K562 (cell line): ENCODE results near the gene CUL9.

Source experiments
- CHCHD3 ChIP-seq: fragments of 250-450 bp; sonication (Bioruptor Pico); IDR thresholded peaks from 2 replicates; pipeline ENCODE4 v2.1.2; 2022; ENCODE audit warnings: mild to moderate bottlenecking
- CREB1 ChIP-seq, 2 experiments: sonication (generic) in 1 of 2; formaldehyde crosslinking in 1 of 2; IDR thresholded peaks; 2 replicates each; pipeline versions ENCODE4 v1.6.1 to v1.8.0; 2012 to 2022; ENCODE audit warnings: inconsistent platforms in 1 of 2, mild to moderate bottlenecking in 1 of 2, missing genetic modification reagents in 1 of 2, moderate library complexity in 1 of 2
- CREBBP ChIP-seq: IDR thresholded peaks from one replicate; pipeline ENCODE4 v1.6.1; 2012; ENCODE audit warnings: low read depth, mild to moderate bottlenecking, control low read depth, inconsistent platforms, low read length
- E2F6 ChIP-seq, 2 experiments: IDR thresholded peaks; 2 replicates each; pipeline ENCODE4 v1.6.1; 2011; ENCODE audit warnings: borderline replicate concordance in 1 of 2, control low read depth in 1 of 2, low read depth in 1 of 2, low read length in 1 of 2, mild to moderate bottlenecking in 1 of 2, mixed read lengths in 1 of 2, moderate library complexity in 1 of 2; ENCODE audit not compliant: insufficient read depth in 1 of 2, insufficient read length in 1 of 2, poor library complexity in 1 of 2, severe bottlenecking in 1 of 2; ENCODE audit errors: extremely low read depth in 1 of 2
- TRIM28 ChIP-seq: fragments of 450-650 bp; IDR thresholded peaks from 2 replicates; pipeline ENCODE4 v1.6.1; 2017
- ZNF274 ChIP-seq: IDR thresholded peaks from 2 replicates; pipeline ENCODE4 v1.6.1; 2011; ENCODE audit warnings: low read depth, mild to moderate bottlenecking, low read length, moderate library complexity, borderline replicate concordance
- ZNF584 ChIP-seq: fragments of 200-800 bp; sonication (Bioruptor generic); IDR thresholded peaks from 2 replicates; pipeline ENCODE4 v1.6.1; 2016; ENCODE audit warnings: low read depth, mild to moderate bottlenecking, missing genetic modification characterization, missing compliant biosample characterization
- TF ChIP-seq, protein P1 (sequence below), 3 experiments: IDR thresholded peaks in 2 of 3; conservative IDR thresholded peaks in 1 of 3; 2 replicates each; pipeline ENCODE4 v1.5.1; 2011 to 2012; ENCODE audit warnings: low read length in 3 of 3, mild to moderate bottlenecking in 3 of 3, control low read depth in 2 of 3, improper control_type of control experiment in 1 of 3, inconsistent platforms in 1 of 3, low read depth in 1 of 3, mixed read lengths in 1 of 3, moderate library complexity in 1 of 3; ENCODE audit not compliant: insufficient read depth in 2 of 3

DNA sequence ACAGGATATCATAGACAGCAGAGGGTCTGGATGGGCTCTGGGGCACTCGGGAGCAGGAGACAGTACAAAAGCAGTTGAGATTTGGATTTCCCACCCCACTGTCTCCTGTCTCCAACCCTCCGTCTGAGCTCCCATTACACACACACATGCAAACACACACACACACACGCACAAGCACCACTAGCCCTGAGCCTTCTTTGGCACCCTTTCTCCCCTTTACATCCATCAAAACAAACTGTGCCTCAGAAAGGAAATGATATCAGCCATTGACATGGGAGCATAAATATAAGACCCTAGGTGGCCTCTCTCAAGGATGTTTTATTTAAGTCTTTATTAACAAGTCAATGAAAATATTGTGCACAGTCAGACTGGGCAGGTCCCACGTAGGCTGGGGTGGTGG, 78.8 kb downstream of the CUL9 start:
- TF ChIP-seq CREB1 (IDR thresholded peaks at IDR 0.05) (no peak), CREB1 (CRISPR knock-in tag; IDR thresholded peaks at IDR 0.05) (no peak), CHCHD3 (CRISPR knock-in tag) (no peak), ZNF584 (CRISPR knock-in tag) (no peak), CREBBP (no peak), ZNF274 (no peak), TRIM28 (no peak), E2F6 (IDR thresholded peaks at IDR 0.05; ENCODE audit: borderline replicate concordance in 1 of 2, extremely low read depth in 1 of 2, insufficient read depth in 1 of 2, insufficient read length in 1 of 2, low read depth in 1 of 2, low read length in 1 of 2, poor library complexity in 1 of 2, severe bottlenecking in 1 of 2) (no peak)
- TF ChIP-seq, protein P1, sequence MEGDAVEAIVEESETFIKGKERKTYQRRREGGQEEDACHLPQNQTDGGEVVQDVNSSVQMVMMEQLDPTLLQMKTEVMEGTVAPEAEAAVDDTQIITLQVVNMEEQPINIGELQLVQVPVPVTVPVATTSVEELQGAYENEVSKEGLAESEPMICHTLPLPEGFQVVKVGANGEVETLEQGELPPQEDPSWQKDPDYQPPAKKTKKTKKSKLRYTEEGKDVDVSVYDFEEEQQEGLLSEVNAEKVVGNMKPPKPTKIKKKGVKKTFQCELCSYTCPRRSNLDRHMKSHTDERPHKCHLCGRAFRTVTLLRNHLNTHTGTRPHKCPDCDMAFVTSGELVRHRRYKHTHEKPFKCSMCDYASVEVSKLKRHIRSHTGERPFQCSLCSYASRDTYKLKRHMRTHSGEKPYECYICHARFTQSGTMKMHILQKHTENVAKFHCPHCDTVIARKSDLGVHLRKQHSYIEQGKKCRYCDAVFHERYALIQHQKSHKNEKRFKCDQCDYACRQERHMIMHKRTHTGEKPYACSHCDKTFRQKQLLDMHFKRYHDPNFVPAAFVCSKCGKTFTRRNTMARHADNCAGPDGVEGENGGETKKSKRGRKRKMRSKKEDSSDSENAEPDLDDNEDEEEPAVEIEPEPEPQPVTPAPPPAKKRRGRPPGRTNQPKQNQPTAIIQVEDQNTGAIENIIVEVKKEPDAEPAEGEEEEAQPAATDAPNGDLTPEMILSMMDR (IDR thresholded peaks at IDR 0.05 in 2 of 3, conservative IDR thresholded peaks at IDR 0.05 in 1 of 3; ENCODE audit: insufficient read depth in 2 of 3, low read depth in 1 of 3, low read length in 3 of 3), result no peak
